Tibial artery (tissue), 4 donors: ENCODE measurements around the gene BCO2.

Source experiments
- DNase-seq, 2 donors: peaks; one replicate each; pipeline ENCODE4 v3.0.0-alpha.2; 2019
- H3K27ac ChIP-seq, 2 donors: fragments of 200-600 bp; sonication (generic) in 1 of 2; 1 replicate in 1 of 2; 2 replicates in 1 of 2; pipeline ENCODE4 v1.5.1; 2018 to 2019; ENCODE audit warnings: mild to moderate bottlenecking in 1 of 2
- H3K27me3 ChIP-seq, 2 donors: fragments of 200-600 bp; sonication (generic) in 1 of 2; one replicate each; pipeline versions ENCODE4 v1.5.1 to v1.6.0; 2016 to 2019
- H3K36me3 ChIP-seq, 3 donors: fragments of 200-600 bp; sonication (generic) in 2 of 3; one replicate each; pipeline ENCODE4 v1.5.1; 2016 to 2019; ENCODE audit warnings: mild to moderate bottlenecking in 2 of 3
- H3K4me1 ChIP-seq, 4 donors: fragments of 200-600 bp; sonication (generic) in 2 of 4; 1 replicate in 3 of 4; 2 replicates in 1 of 4; pipeline ENCODE4 v1.5.1; 2016 to 2019
- H3K4me3 ChIP-seq, 2 donors: fragments of 200-600 bp; sonication (generic) in 1 of 2; 1 replicate in 1 of 2; 2 replicates in 1 of 2; pipeline ENCODE4 v1.5.1; 2018 to 2019; ENCODE audit warnings: mild to moderate bottlenecking in 2 of 2
- H3K9me3 ChIP-seq, 3 donors: fragments of 200-600 bp; sonication (generic) in 1 of 3; one replicate each; pipeline ENCODE4 v1.5.1; 2016 to 2019
- CTCF ChIP-seq, 2 experiments: fragments of 200-600 bp in 1 of 2; fragments of 450-650 bp in 1 of 2; IDR thresholded peaks; one replicate each; pipeline ENCODE4 v1.5.1; 2017 to 2019; ENCODE audit warnings: antibody characterized with exemption in 2 of 2, mild to moderate bottlenecking in 1 of 2, moderate library complexity in 1 of 2
- intact Hi-C: fragments of 100-400 bp; cut with DNase I; formaldehyde crosslinking; loops from one replicate; pipeline ENCODE4 v1.15.0; 2023; ENCODE audit warnings: low total_unique reads

The BCO2 gene

GRCh38 chr11:112134473-112134872, 40.8 kb upstream of the BCO2 start:
- Histone ChIP-seq H3K4me1 (no peaks in the 10 kb centered on the region), H3K4me3 (no peak overlapping the region), H3K27me3 (no peaks in the 10 kb centered on the region), H3K27ac (no peak overlapping the region), H3K36me3 (no peaks in the 10 kb centered on the region), H3K9me3 (no peaks in the 10 kb centered on the region)
- no peak for DNase-seq
- intact Hi-C loops, result no loop called here
- TF ChIP-seq CTCF (IDR thresholded peaks at IDR 0.05), result no peak

GRCh38 chr11:112143597-112143996, 31.7 kb upstream of the BCO2 start:
- intact Hi-C loops, result no loop called here
- no peaks in the 10 kb centered on the region for H3K4me1 ChIP-seq

GRCh38 chr11:112150517-112150916, 24.8 kb upstream of the BCO2 start:
- H3K27ac ChIP-seq, result no peak overlapping the region
- no peaks in the 10 kb centered on the region for H3K27me3 ChIP-seq
- no peak for DNase-seq
- no peaks in the 10 kb centered on the region for H3K4me1 ChIP-seq
- H3K4me3 ChIP-seq, result no peak overlapping the region
- H3K9me3 ChIP-seq, result no peaks in the 10 kb centered on the region
- no peaks in the 10 kb centered on the region for H3K36me3 ChIP-seq
- intact Hi-C loops, result no loop called here
- TF ChIP-seq CTCF (IDR thresholded peaks at IDR 0.05), result no peak

More at GRCh38 chr11:112143597-112143996, 31.7 kb upstream of the BCO2 start:
- no peak overlapping the region for H3K4me3 ChIP-seq
- TF ChIP-seq CTCF (IDR thresholded peaks at IDR 0.05), result no peak
- no peak for DNase-seq
- no peaks in the 10 kb centered on the region for H3K27me3 ChIP-seq
- peaks cover 0 to 3% (median 0%) of the 10 kb centered on the region in 3 donors for H3K36me3 ChIP-seq
- H3K27ac ChIP-seq, result no peak overlapping the region
- H3K9me3 ChIP-seq, result peaks cover 0 to 12% (median 0%) of the 10 kb centered on the region in 3 donors

GRCh38 chr11:112156153-112156955, 19.0 kb upstream of the BCO2 start:
- DNase-seq, result no peak
- Histone ChIP-seq H3K36me3 (no peaks in the 10 kb centered on the region), H3K27ac (no peak overlapping the region), H3K9me3 (no peaks in the 10 kb centered on the region), H3K4me1 (peaks cover 0 to 16% (median 0%) of the 10 kb centered on the region in 4 donors), H3K27me3 (no peaks in the 10 kb centered on the region), H3K4me3 (no peak overlapping the region)
- no peak for TF ChIP-seq CTCF (IDR thresholded peaks at IDR 0.05)
- intact Hi-C loops, result no loop called here

GRCh38 chr11:112156956-112157766, 18.2 kb upstream of the BCO2 start:
- DNase-seq, result no peak
- Histone ChIP-seq H3K9me3 (no peaks in the 10 kb centered on the region), H3K36me3 (no peaks in the 10 kb centered on the region), H3K4me3 (no peak overlapping the region), H3K27me3 (no peaks in the 10 kb centered on the region), H3K27ac (no peak overlapping the region), H3K4me1 (peaks cover 0 to 16% (median 0%) of the 10 kb centered on the region in 4 donors)
- intact Hi-C loops, result no loop called here
- no peak for TF ChIP-seq CTCF (IDR thresholded peaks at IDR 0.05)
